ENCODE data around the gene COL18A1.

Gene COL18A1

GRCh38 chr21:45383111-45383614 is 21.8 kb upstream of the COL18A1 start:
- no peak for DNase-seq

DNA sequence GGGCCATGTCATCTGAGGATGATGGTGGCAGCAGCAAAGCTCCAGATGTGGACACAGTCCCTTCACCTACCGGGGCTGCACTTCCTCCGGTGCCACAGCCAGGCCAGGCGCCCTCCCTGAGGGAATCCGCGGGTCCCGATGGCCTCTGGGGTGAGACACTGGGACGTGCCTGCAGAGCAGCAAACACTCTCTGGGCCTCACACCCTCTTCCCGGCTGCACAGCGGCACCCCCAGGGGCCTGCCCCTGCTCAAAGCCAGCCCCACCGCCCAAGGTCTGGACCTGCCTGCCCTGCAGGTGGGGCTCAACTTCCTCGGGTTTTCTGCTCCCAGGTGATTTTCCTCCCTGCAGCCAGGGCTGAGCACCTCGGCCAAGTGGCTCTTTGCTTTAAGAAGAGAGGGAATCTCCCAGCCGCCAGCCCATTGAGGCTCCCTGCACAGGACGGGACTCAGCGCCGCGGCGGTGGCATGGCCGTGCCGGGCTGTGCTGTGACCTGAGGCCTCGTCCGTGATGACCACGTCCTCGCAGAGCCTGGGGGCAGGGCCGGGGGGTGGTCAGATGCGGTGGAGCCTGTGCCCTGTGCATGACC is 21.3 kb upstream of the COL18A1 start:
- DNase-seq: no peak

DNA sequence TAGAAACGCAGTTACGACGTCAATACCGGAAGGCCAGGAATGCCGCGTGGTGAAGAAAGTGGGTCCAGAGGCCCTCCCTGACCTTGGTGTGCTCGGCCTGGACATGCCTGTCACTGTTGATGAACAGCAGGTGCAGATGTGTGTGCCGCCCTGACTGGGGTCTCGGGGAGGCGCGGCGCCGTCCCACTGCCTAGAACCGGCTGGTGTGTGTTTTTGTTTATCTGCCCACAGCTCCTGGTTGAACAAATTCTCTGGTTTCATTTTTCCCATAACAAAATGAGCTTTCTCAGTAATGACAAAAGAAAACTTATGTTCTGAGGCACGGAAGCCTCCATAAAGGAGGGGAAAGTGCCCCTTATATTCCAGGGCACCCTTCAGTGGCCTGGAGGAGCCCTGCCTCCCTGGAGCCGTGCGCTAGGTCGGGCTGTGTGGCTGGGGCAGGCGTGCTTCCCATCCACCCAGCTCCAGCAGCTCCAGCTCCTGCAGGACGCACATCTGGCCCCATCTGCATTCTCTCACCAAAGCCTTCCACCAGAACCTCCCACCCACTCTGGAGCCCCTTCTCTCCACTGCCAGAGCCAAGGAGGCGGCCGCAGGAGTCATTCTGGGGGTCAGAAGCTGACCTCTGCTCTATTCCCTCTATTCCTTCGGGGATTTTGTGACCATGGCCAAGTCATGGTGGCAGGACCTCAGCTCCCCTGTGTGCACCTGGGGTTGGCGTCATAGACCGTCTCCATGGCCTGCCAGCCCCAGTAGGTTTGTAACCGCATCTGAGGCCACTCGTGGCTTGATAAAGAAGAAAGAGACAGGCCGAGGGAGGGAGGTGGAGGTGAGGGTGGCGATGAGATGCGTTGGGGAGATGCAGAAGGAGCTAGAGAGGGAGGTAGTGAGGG is 20.1 kb upstream of the COL18A1 start:
- DNase-seq: no peak

DNA sequence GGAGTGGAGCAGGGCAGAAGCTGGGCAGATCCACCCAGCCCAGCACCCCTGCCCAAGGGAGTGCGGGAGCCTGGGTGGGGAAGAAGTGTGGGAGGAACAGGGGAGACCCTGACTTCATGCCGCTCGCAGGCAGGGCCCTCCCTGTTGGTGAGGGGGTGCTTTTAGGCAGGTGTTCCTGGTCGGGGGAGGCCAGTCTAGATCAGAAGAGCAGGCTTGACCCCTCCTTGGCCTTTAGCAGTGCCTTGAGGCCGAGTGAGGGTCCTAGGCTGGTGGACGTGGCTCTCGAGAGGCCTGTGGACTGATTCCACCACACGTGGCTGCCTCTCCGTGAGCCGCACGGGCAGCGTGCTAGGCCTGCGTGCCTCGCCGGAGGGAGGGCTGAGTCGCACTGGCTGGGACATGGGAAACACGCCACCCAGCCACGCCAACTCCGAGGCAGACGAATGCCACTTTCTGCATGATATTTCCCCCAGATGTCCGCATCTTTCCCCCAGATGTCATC is 19.4 kb upstream of the COL18A1 start:
- no peak for DNase-seq

- DNase-seq: no peak
Measured at GRCh38 chr21:45386336-45386727, 18.6 kb upstream of the COL18A1 start.

DNA sequence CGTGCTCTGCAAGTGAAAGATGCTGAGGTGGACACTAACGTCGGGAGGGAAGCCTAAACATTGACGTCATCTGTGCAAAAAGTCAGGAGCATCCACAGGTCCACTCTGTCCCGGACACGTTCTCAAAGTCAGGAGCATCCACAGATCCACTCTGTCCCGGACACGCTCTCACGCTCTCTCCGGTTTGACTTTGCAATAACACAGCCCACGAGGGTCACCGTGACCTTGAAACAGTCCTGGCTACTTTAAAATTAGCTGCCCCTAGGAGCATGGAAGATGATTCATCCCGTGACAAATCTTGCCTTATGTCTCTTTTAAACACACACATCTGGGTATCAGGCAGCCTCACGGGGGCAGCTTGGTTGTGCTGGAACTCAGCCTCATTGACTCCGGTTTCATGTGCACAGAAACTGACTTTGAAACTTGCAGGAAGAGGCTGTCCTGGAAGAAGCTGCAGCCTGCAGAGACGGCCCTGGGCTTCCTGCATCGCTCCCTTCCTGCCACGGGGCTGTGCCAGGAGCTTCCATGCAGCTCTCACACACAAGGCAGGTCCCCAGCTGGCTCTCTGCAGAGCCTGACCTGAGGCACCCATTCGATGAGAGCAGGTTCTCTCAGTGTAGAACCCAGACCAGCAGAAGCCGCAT is 18.1 kb upstream of the COL18A1 start:
- DNase-seq: no peak

DNA sequence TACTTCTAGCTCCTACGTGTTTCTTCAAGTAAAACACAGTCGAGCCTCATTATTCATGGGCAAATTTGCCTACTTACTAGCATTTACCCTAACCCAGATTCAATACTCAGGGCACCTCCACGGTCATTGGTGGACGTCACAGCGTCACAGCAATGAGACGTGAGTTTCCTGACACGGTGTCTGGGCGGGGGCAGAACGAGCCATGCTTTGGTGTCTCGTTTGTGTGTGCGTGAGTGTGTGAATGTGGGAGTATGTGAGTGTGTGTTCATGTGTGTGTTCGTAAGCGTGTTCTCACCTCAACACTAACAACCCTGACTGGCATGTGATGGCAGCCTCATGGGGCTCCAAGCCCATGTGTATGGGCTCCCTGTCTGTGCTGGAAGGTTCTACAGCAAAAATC is 17.5 kb upstream of the COL18A1 start:
- DNase-seq: no peak

DNA sequence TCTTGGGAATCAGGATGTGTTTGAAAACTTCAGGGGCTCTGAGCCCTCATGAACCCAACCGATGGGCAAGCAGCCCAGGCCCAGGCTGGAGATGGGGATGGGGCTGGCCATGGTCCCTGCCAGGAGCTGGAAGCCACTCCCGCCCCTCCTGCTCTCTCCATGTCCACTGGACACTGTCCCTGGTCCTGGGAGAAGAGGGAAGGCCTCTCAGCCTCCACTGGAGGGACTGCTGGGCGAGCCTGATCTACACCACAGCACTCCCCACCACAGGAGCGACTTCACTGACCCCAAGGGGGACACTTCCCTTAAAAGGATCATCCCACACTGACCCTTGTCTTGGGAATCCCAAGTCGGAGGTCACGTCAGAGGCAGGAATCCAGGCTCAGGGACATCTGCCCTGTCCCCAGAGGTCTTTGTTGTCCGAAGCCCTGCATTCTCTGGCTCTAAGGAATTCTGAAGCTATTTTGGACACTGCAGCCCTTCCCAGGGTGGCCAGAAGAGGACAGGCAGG is 16.9 kb upstream of the COL18A1 start:
- DNase-seq: no peak

DNA sequence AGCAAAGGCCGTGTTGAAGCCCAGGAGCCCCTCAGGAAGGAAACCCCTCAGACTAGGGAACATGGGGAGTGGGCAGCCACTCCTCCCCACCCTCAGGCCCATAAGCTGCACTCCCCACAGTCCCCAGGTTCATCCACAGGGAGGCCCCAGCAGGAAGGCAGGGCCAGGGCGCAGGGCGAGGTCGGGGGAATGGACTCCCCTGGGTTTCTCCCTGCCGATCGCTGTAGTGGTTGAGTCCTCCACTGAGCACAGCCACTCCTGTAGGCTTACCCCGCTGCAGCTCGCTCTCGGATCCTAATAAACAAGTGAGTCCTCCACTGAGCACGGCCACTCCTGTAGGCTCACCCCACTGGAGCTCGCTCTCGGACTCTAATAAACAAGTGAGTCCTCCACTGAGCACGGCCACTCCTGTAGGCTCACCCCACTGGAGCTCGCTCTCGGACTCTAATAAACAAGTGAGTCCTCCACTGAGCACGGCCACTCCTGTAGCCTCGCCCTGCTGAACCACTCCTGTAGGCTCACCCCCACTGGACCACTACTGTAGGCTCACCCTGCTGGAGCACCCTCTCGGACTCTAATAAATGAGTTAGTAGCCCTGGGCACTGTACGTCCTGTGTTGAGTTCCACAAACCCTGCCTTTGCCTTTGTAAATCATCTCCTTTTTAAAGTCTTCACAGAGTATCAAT is 16.2 kb upstream of the COL18A1 start:
- no peak for DNase-seq

GRCh38 chr21:45390121-45390751 is 14.7 kb upstream of the COL18A1 start:
- no peak for DNase-seq

- no peak for DNase-seq
Measured at GRCh38 chr21:45390831-45391742, 13.9 kb upstream of the COL18A1 start.

DNA sequence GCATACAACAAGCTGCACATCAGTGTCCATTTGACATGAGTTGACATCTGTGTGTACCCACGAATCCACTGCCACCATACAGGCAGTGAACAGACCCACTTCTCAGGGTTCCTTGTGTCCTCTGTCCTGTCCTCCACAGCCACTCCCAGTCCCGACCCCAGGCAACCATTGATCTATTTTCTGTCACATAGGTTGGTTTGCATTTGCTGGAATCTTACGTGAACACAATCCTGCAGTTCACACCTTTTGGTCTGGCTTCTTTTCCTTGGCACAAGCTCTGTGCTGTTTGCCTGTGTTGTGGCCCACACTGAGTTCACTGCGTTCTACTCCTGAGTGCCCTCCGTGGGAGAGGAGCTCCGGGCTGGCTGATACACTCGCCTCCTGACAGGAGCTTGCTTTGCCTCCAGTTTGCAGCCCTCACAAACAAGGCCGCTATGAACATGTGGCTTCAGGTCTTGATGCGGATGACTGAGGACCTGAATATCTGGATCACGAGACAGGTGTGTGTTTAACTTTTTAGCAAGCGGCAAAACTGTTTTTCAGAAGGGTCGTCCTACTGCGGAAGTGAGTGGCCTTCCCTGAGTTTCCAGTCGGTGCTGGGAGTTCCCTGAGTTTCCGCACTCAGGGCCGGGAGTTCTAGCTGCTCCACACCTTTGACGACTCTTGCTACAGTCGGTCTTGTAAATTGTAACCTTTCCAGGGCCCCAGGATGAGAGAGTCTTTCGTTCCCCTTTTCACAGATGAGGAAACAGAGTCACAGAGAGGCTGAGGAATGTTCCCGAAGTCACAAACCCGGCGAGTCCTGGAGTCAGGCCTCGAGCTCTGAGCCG is 13.0 kb upstream of the COL18A1 start:
- DNase-seq: no peak

GRCh38 chr21:45392573-45392971 is 12.4 kb upstream of the COL18A1 start:
- no peak for DNase-seq

DNA sequence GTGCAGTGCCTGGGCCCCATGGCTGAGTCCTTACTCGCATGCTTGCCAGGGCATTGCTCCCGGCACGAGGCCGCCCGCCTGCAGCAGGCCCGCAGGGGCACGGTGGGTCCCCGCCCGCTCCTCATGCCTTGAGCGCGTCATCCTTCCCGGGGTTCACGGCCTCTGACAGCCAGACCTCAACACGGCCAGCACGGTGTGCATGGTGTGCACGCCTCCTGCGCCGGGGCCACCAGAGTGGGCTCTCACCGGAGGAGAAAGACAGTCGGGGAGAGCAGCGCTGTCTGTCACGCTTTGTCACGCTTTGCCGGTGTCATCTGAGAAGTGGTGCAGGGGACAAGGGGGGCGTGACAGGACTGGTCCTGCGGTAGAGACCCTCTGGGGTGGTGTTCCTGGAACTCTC is 11.9 kb upstream of the COL18A1 start:
- DNase-seq: no peak

- no peak for DNase-seq
Measured at GRCh38 chr21:45393833-45394638, 10.9 kb upstream of the COL18A1 start.

DNA sequence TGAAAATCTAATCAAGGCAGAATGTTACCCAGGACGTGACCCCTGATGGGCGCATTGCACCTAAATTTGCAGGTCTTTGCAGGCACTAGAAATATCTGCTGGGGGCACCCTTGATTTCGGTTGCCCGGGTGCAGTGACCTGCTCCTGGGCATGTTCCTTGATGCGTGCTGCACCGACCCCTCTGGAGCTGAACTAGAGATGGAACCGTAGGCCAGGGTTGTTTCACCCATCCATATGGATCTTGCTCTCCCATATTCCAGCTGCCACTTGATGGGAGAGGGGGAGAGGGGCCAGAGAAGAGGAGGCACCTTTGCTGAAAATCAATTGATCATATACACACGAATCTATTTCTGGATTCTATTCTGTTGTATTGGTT is 8.4 kb upstream of the COL18A1 start:
- DNase-seq: no peak

DNA sequence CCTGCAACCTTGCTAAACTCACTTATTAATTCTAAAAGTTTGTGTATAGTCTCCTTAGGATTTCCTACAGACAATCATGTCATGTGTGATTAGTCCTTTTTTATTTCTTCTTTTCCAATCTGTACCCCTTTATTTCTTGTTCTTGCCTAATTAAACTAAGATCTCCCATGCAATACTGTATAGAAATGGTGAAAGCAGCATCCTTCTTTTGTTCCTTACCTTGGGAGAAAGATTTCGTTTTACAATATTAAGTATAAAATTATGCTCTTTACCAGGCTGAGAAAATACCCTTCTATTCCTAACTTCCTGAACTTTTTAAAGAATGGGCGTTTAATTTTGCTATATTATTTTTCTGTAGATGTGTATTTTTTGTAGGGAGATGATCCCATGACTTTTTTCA is 7.6 kb upstream of the COL18A1 start:
- DNase-seq: no peak

- DNase-seq: no peak
Measured at GRCh38 chr21:45401054-45401518, 3.9 kb upstream of the COL18A1 start.

All from C1 segment of cervical spinal cord (tissue), 14 donors.